GM12874 (cell line): ENCODE data around the gene FGFR4.

ENCODE experiments used
- TF ChIP-seq, protein P1 (sequence below): IDR thresholded peaks from 2 replicates; pipeline ENCODE4 v1.5.1; 2011; ENCODE audit warnings: low read depth, mild to moderate bottlenecking, control low read depth, low read length, moderate library complexity; ENCODE audit not compliant: insufficient read depth

FGFR4 gene

DNA sequence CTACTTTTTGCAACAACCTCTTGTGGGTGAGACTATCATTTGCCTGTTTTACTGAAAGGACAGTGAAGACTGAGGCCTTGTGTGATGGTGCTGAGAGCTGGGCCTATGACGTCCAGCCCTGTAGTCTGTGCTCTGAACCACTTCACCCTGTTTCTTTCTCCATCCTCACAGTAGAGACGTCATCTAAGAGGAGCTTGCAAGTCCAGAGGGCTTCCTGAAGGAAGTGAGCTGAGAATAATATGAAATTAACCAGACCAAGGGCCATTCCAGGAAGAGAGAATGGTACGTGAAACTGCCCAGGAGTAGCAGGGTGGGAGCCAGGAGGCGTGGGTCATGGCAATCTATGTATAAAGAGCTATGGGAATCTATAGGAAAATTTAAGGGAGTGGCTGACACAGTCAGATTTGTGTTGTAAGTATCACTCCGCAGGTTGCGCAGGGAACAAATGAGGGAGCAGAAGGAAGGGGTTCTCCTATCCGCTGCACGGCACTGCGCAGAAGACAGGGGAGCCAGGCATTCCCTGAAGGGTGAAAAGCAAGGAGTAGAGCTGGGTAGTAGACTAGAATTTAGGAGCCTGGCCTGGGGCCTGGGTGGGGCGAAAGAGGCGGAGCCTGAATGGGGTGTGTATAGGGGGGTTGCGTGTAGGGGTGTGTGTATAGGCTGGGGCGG lies 596 bp upstream of the FGFR4 start:
- TF ChIP-seq, protein P1, sequence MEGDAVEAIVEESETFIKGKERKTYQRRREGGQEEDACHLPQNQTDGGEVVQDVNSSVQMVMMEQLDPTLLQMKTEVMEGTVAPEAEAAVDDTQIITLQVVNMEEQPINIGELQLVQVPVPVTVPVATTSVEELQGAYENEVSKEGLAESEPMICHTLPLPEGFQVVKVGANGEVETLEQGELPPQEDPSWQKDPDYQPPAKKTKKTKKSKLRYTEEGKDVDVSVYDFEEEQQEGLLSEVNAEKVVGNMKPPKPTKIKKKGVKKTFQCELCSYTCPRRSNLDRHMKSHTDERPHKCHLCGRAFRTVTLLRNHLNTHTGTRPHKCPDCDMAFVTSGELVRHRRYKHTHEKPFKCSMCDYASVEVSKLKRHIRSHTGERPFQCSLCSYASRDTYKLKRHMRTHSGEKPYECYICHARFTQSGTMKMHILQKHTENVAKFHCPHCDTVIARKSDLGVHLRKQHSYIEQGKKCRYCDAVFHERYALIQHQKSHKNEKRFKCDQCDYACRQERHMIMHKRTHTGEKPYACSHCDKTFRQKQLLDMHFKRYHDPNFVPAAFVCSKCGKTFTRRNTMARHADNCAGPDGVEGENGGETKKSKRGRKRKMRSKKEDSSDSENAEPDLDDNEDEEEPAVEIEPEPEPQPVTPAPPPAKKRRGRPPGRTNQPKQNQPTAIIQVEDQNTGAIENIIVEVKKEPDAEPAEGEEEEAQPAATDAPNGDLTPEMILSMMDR: no peak

DNA sequence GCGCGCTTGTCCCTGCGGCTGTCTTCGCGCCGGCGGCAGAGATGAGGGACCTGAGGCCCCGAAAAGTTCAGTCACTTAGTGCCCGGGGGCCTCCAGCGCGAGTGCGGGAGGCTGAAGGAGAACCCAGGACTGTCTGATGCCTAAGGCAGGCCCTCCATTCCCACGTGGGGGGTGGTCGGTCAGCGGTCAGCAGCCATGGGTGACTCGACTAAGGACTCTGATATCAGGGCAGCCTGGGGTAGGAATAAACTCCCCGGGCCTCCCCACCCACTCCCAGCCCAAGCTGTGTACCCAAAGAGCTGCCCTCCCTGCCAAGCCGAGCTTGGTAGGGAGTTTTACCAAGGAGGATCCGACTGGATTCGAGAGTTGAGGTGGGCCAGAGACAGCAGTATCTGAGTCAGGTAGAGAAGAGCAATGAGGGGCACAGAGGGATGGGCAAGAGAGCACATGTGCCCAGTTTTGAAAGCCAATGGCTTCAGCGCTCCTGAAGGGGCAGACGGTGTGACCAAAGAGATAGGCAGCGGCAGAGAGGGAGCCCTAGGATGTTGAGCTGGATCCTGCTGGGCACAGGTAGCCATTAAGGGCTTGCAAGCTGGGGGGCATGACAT lies 787 bp downstream of the FGFR4 start:
- TF ChIP-seq, protein P1: no peak

DNA sequence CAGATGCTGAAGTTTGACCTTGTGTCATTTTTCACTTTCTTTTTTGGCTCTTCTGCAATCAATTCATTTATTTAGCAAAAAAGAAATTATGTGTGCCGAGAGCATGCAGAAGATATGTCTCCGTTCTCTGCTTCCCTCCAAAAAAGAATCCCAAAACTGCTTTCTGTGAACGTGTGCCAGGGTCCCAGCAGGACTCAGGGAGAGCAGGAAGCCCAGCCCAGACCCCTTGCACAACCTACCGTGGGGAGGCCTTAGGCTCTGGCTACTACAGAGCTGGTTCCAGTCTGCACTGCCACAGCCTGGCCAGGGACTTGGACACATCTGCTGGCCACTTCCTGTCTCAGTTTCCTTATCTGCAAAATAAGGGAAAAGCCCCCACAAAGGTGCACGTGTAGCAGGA lies 2.4 kb downstream of the FGFR4 start:
- TF ChIP-seq, protein P1: no peak

DNA sequence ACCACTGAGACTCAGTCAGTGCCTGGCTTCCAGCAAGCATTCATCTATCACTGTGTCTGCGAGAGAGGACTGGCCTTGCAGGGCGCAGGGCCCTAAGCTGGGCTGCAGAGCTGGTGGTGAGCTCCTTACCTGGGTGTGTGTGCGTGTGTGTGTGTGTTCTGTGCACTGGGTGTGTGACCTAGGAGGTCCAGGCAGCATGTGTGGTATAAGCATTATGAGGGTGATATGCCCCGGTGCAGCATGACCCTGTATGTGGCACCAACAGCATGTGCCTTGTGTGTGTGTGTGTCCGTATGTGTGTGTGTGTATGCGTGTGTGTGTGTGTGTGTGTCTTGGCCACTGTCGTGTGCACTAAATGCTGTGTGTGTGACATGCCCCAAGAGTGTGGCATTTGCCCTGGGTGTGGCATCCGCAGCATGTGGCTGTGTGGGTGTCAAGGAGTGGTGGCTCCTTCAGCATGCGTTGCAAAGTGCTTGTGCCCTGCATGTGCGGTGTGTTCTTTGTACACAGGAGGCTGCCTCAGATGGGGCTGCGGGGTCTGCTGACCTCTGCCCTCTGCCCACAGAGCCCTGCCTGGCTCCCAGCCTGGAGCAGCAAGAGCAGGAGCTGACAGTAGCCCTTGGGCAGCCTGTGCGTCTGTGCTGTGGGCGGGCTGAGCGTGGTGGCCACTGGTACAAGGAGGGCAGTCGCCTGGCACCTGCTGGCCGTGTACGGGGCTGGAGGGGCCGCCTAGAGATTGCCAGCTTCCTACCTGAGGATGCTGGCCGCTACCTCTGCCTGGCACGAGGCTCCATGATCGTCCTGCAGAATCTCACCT lies 3.3 kb downstream of the FGFR4 start:
- TF ChIP-seq, protein P1: no peak

DNA sequence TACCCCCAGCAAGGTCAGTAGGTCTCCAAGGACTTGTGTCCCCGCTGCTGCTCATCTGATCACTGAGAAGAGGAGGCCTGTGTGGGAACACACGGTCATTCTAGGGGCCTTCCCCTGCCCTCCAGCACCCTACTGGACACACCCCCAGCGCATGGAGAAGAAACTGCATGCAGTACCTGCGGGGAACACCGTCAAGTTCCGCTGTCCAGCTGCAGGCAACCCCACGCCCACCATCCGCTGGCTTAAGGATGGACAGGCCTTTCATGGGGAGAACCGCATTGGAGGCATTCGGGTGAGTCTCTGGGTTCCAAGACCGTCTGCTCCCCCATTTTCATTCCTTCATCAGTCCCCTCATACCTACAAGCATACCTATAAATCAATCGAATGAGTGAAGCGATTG lies 4.1 kb downstream of the FGFR4 start:
- TF ChIP-seq, protein P1: no peak

DNA sequence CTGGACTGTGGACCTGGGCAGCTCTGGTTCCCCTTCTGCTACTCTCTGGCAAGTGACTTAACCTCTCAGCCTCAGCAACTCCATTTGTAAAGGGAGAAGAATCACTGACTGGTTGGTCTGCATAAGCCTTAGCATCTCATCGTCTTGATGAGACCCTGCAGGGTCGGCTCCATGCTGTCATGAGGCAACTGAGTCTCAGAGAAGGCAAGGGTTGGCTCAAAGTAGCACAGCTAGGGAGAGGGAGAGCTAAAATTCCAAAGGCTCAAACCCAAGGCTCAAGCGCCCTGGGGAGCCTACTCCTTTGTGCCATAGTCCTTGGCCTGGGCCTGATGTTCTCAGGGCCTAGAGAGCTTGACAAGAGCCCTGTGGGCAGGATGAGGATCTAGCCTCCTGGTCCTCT lies 4.5 kb downstream of the FGFR4 start:
- TF ChIP-seq, protein P1: no peak
